Kidney epithelial cell (primary cell): ENCODE data around the gene PRKCB. TPM values are rescaled to one million over a fixed set of nuclear protein-coding genes. Genes with fewer than 3 reads are reported as not detected.

ENCODE experiments used
- DNase-seq: peaks from one replicate; pipeline ENCODE4 v3.0.0-alpha.2; 2010; ENCODE audit warnings: low read depth
- H3K27me3 ChIP-seq: 2 replicates; pipeline ENCODE4 v1.6.0; 2011; ENCODE audit warnings: low read length; ENCODE audit not compliant: control insufficient read depth, insufficient read depth
- H3K36me3 ChIP-seq: 2 replicates; pipeline ENCODE4 v1.5.1; 2011; ENCODE audit warnings: low read length; ENCODE audit not compliant: control insufficient read depth, insufficient read depth
- H3K4me3 ChIP-seq: 2 replicates; pipeline ENCODE4 v1.5.1; 2011; ENCODE audit warnings: low read depth, mild to moderate bottlenecking, control low read depth, low read length
- total RNA-seq: library from RNA; depleted of rRNA; stranded (reverse); fragments of >200 nt; gene quantifications from 2 replicates; pipeline ENCODE4 v1.2.3, GENCODE V29; 2015
- TF ChIP-seq, protein P1 (sequence below): IDR thresholded peaks from 2 replicates; pipeline ENCODE4 v1.5.1; 2011; ENCODE audit warnings: mild to moderate bottlenecking, moderate library complexity, low read length, control low read depth, inconsistent platforms; ENCODE audit not compliant: insufficient read depth, poor library complexity, severe bottlenecking

PRKCB gene
- total RNA-seq, 1 donor from 2014 or later = 7.1 TPM

GRCh38 chr16:24156777-24157176 lies 321.0 kb downstream of the PRKCB start:
- TF ChIP-seq, protein P1, sequence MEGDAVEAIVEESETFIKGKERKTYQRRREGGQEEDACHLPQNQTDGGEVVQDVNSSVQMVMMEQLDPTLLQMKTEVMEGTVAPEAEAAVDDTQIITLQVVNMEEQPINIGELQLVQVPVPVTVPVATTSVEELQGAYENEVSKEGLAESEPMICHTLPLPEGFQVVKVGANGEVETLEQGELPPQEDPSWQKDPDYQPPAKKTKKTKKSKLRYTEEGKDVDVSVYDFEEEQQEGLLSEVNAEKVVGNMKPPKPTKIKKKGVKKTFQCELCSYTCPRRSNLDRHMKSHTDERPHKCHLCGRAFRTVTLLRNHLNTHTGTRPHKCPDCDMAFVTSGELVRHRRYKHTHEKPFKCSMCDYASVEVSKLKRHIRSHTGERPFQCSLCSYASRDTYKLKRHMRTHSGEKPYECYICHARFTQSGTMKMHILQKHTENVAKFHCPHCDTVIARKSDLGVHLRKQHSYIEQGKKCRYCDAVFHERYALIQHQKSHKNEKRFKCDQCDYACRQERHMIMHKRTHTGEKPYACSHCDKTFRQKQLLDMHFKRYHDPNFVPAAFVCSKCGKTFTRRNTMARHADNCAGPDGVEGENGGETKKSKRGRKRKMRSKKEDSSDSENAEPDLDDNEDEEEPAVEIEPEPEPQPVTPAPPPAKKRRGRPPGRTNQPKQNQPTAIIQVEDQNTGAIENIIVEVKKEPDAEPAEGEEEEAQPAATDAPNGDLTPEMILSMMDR = no peak
- DNase-seq = no peak
- no peaks in the 10 kb centered on the region for H3K36me3 ChIP-seq
- H3K27me3 ChIP-seq = no peaks in the 10 kb centered on the region
- no peak overlapping the region for H3K4me3 ChIP-seq

DNA sequence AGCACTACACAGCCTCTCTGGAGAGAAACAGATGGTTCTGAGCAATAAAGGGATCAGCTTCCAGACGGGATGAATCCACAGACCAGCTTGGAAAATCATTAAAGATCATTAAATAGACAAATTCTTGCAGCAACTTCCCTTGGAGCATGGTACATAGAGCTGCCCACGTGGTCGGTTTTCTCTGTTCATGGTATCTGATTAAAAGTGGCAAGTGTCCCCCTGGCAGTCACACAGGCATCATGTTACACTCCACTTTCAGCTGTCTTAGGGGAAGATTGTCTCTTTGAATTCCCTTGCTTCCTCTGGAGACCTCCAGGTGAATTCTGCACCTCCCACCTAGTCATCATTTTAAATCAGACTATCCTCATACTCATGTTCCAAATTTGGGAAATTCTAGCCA lies 328.2 kb downstream of the PRKCB start:
- no peak overlapping the region for H3K4me3 ChIP-seq
- TF ChIP-seq, protein P1 = no peak
- no peaks in the 10 kb centered on the region for H3K27me3 ChIP-seq
- H3K36me3 ChIP-seq = no peaks in the 10 kb centered on the region
- DNase-seq = no peak

- no peak for DNase-seq
- TF ChIP-seq, protein P1 = no peak
- no peaks in the 10 kb centered on the region for H3K27me3 ChIP-seq
Measured at GRCh38 chr16:24164416-24164815, 328.6 kb downstream of the PRKCB start.

GRCh38 chr16:24165273-24165672 lies 329.5 kb downstream of the PRKCB start:
- TF ChIP-seq, protein P1 = no peak
- Histone ChIP-seq H3K4me3 (no peak overlapping the region), H3K27me3 (no peaks in the 10 kb centered on the region), H3K36me3 (no peaks in the 10 kb centered on the region)
- DNase-seq = no peak

More at GRCh38 chr16:24164416-24164815, 328.6 kb downstream of the PRKCB start:
- no peaks in the 10 kb centered on the region for H3K36me3 ChIP-seq
- H3K4me3 ChIP-seq = no peak overlapping the region

DNA sequence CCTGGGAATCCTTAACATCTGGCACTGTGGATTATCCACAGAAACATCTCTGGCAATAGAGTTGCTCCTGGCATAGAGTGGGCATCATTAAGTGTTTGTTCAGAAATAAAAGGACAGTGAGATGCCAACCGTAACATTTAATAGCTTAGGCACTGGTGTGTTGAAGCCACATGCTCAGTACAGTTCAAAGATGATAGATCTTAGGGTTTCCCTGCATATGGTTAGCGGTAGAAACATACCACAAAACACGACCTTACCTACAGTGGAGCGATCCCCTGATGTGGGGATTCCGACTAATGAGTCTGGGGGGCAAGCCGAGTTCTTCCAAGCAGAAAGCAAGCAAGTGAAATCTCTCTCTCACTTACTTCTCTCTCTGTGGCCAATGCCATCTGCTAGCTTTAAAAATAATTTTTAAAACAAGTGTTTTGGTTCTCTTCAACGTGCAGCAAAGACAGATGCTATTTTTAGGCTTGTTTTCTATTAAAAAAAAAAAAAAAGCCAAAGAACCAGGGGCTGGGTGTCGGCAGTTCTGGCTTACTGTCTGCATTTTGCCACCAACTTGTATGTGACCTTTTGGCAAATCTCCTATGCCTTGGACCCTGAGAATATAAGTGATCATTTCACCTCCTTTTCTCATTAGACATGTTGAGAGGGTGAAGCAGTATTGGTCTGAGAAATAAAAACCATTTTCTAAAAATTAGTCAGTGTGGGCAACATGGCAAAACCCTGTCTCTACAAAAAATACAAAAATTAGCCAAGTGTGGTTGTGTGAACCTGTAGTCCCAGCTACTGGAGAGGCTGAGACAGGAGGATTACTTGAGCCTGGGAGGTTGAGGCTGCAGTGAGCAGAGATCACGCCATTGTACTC lies 331.1 kb downstream of the PRKCB start:
- Histone ChIP-seq H3K36me3 (no peaks in the 10 kb centered on the region), H3K27me3 (no peaks in the 10 kb centered on the region), H3K4me3 (no peak overlapping the region)
- TF ChIP-seq, protein P1 = no peak
- DNase-seq = no peak

- no peaks in the 10 kb centered on the region for H3K36me3 ChIP-seq
- DNase-seq = no peak
- H3K27me3 ChIP-seq = no peaks in the 10 kb centered on the region
- no peak overlapping the region for H3K4me3 ChIP-seq
- TF ChIP-seq, protein P1 = no peak
Measured at GRCh38 chr16:24168856-24169255, 333.1 kb downstream of the PRKCB start.
